Effector CD4-positive, alpha-beta T cell (primary cell): ENCODE measurements around the gene LINC01488.

ENCODE experiments used
- DNase-seq: peaks from one replicate; pipeline ENCODE4 v3.0.0-alpha.2; 2020

LINC01488 gene

DNA sequence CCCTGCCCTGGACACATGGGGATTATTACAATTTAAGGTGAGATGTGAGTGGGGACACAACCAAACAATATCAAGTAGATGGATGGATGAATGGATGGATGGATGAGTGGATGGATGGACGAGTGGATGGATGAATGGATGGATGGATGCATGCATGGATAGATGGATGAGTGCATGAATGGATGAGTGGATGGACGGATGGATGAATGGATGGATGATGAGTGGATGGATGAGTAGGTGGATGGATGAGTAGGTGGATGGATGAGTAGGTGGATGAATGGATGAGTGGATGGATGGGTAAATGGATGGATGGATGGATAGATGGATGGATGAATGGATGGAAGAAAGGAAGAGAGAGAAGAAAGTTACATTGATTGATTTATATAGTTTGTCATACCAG is 859 bp downstream of the LINC01488 start:
- DNase-seq = no peak

DNA sequence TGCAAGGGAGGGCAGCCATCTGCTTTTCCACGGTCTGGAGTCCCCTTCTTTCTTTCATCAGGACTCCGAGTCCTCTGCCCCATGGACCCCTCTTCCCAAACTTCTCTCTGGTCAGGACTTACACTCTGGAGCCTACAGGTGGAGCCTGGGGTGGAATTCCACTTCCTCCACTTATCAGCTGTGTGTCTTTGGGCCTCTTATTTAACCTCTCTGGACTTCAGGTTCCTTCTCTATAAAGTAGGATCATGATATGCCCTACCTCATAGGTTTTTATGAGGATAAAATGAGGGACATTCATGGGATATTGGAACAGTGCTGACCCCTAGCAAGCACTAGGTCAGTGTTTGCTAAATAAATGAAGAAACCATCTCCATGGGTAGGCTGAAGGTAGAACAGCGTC is 1.7 kb downstream of the LINC01488 start:
- no peak for DNase-seq

DNA sequence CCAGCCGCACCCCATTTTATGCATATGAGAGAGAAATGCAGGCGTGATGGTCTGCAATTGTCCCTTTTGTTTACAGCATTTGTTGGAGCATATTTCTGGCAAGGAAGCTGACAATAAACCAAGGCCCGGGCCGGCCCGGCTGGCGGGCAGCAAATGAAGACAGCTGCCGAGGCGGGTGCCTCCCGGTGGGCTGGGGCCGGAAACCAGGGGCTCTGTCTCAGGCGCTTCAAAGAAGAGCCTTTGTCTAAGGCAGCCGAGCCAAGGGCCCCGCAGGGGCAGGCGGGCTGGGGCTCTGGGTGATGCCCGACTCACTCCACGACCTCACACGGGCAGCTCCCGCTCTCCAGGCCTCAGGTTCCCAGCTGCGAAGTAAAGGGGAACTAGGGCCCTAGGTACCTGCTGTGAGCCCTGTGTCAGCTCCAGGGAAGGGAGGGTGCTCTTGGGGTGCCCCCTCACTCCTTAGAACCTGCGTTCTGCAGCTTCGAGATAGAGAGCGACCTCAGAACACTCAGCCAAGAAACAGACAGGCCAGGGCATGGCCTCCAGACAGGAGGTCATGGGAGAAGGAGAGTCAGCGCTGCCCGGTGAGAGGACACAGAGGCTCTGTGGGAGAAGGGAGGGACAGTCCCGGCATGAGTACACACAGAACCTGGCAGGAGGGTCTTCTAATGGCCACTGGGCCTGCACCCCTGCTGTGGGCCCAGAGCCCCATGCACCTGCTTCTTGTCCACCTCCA is 2.4 kb downstream of the LINC01488 start:
- no peak for DNase-seq

DNA sequence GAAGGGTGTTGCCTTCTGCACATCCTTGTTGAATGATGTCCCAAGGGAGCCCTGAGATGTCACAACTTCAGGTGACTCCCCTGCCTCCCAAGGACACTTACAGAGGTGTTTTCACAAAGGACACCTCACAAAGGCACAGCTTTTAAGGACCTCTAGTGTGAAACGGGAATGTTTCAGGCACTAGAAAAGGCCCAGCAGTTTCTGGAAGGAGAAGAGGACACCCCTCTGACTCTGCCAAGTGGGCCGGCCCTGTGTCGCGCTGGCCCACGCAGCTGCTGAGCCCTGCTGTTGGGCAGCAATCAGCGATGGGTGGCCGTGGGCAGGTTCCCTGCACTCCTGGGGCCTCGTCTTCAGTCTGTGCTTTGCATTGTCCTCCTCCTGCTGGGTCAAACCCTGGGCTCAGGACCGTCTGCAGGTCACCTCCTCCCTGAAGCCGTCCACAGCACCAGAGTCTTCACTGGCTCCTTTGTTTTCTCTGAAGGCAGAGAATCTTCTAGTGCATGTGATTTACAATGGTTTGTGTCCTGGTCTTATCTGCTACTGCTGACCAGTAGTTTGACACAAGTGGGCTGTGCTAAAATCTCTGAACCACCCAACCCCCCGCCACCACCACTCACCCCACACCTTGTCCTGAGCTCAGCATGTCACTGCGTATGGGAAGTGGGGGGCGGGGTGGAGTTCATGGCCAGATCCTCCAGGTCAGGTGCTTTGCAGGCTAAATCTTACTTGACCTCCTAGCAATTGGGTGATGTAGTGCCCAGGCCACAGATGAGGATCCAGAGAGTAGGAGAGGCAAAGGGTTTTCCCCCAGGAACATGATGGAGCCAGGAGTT is 3.2 kb downstream of the LINC01488 start:
- no peak for DNase-seq

GRCh38 chr11:69485337-69486041 is 4.0 kb downstream of the LINC01488 start:
- no peak for DNase-seq

DNA sequence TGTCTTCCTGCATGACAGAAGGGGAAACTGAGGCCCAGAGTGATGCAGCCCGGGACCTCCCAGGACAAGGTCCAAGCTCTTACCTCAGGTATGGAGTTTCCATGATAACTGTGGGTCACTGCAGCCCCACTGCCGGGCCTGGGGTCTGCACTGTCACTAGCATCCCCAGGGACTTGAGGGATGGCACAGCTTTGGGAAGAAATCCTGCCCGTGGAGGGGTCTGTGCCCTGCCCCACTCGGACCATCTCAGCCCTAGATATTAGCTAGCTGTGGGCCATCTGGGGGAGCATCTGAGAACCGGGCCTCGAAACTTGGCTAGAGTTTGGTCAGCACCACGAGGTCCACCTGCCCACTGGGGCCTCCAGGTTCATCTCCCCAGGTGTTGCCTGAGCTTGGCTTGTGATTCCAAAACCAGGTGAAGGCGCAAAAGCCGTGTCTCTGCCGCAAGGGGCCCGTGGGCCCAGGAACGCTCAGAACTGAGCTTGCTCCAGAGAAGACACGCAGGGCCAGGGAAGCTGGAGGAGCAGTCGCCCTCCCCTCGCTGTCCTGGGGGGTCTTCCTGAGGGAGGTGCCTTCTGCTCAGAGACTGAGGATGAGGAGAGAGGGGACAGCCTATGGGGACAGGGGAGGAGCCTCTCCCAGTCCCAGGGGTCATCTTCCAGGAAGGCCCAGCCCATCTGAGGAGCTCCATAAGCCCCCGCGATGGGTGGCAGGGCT is 4.8 kb downstream of the LINC01488 start:
- no peak for DNase-seq

DNA sequence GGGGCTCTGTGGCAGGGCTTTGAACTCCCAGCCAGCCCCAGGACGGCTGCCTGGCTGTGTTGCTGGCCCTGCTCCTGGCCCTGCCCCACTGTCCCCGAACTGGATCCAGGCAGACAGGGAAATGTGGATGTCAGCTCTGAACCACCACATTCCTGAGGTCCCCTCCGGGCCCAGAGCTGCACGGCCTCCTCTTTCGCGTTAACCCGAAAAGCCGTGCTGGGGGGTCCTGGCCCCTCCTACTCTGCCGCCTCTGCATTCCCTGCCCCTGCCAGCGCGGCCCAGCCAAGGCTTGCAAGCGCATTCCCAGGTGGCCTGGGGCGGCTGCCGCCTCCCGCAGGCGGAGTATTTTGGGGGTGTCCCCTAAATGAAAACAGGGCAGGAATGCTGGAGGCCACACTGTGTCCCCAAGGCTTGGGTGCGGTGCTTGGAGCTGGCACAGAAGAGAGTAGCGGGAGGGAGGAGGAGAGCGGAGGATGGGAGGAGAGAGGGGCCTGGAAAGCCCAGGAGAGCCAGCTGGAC is 5.4 kb downstream of the LINC01488 start:
- no peak for DNase-seq

GRCh38 chr11:69487391-69487790 is 5.9 kb downstream of the LINC01488 start:
- no peak for DNase-seq

- no peak for DNase-seq
Observed at GRCh38 chr11:69487849-69488542, 6.5 kb downstream of the LINC01488 start.

DNA sequence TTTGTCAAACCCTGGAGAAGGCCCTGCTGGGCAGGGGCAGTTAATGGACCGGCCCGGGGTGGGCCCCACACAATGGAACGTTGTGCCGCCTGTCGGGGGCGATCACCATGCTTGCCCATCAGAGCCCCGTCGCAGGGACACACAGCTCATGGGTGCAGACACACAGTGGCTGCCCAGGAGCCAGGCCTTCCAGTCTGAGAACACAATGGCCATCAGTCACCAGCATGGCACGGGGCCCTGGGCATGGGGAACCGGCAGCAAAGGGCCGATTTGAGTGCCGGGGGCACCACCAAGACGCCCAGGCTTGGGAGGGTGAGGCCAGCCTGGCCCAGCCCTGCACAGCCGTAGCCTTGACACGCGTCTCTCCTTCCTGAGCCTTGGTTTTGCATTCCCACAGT is 7.1 kb downstream of the LINC01488 start:
- DNase-seq = no peak

- no peak for DNase-seq
Observed at GRCh38 chr11:69489031-69489745, 7.7 kb downstream of the LINC01488 start.

DNA sequence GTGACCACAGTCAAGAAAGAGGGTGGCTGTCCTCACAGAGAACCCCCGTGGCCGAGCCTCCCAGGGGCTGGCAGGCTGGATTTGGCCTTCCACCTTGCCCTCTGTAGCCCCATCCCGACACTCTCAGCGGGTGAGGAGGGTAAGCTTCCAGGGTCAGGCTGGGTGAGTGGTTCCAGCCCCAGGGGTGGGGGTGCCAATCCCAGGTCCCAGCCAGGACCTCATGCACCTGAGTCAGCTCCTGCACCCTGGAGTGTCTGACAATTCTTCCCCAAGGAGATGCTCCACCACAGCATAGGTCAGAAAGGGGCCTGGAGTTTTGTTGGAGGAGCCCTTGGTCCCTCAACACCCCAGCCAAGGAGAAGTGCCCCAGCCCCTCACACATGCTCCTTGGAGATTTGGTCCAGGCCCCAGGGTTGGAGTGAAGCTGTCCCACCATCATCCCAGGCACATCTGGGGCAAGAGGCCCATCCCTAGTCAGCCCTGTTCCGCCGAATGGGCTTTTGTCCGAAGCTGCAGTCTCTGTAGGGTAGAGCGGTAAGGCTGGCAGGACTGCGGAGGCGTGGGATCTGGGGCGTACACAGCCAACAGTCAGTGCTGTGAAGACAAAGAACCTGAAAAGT is 8.4 kb downstream of the LINC01488 start:
- no peak for DNase-seq

DNA sequence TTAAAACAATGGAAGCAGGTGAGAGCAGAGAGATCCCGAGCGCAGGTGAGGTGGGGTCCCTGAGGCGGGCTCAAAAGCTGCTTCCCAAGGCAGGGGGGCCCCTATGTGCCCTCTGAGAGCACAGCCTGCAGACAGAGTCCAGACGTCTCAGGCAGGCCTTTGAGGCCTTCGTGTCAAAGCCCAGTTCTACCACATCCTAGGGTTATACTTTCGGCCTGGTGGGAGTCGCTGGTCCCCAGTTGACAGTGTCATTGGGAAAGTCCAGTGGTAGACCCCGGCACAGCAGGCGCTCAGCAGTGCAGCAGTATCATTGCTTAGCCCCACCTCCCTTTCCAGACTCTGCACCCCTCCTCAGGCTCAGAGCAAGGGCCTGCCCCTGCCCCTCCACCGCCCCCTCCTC is 9.1 kb downstream of the LINC01488 start:
- no peak for DNase-seq

DNA sequence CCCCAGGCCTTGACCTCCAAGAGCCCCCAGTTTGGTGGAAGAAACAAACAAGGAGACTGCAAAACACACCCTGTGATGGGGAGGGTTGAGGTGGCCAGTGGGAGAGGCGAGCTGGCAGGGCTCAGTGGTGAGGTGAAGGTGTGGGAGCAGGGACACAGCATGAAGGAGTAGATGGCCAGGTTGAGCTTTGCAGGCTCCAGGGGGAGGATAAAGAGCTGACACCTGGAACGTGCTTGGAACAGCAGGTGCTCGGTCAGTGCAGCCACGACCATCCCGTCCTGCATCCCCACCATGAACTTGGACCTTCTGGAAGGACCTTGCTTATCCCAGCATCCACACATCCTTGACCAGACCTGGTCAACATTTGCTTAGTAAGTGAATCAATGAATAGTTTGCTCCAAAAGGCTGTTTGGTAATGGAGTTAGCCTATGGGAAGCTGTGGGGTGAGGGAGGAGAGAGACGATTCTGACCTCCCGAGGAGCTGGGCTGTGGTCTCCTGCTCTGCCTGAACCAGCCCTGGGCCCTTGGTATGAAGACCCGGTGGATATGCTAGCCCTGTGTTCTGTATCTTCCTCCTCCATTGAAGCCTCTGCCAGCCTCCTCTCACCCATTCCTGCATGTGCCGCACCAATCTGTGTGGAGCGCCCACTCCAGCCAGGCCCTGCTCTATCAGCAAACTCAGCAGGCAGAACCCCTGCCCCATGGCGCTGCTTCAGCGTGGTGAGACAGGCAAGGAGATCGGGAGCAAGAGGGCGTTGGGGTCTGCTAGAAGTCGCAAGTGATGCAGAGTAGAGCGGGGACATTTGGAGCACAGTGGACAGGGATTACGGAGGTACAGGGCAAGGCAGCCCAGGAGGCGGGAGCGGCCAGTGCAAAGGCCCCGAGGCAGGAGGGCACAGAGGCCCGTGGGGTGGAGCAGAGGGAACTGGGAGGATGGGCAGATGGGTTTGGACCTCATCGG is 9.9 kb downstream of the LINC01488 start:
- no peak for DNase-seq

DNA sequence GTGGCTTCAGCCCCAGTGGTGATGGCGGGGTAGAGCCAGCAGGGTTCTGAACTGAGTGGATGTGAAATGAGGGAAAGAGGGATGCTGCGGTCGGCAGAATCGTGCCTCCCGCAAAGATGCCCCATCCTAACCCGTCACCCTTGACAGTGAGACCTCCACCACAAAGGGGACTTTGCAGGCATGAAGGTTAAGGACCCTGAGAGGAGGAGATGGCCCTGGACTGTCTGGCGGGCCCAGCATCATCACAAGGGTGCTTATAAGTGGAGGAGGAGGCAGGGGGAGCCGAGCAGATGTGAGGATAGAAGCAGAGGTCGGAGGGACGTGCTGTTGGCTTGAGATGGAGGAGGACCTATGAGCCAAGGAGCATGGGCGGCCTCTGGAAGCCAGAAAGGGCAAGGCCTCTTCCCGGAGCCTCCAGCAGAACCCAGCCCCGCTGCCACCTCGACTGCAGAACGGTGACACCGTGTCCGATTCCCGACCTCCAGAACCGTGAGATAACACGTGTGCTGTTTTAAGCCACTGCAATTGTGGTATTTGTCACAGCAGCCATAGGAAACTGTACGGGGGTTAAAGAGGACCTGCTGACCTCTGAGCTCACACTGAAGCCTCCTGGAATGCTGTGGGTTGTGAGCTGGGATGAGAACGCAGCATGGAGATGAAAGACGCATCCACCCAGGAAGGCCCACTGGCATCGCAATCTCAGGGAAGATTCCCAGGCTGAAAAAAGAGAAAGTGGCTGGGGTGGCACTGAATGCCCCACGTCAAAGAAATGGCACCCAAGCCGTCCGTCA is 10.9 kb downstream of the LINC01488 start:
- DNase-seq = no peak

DNA sequence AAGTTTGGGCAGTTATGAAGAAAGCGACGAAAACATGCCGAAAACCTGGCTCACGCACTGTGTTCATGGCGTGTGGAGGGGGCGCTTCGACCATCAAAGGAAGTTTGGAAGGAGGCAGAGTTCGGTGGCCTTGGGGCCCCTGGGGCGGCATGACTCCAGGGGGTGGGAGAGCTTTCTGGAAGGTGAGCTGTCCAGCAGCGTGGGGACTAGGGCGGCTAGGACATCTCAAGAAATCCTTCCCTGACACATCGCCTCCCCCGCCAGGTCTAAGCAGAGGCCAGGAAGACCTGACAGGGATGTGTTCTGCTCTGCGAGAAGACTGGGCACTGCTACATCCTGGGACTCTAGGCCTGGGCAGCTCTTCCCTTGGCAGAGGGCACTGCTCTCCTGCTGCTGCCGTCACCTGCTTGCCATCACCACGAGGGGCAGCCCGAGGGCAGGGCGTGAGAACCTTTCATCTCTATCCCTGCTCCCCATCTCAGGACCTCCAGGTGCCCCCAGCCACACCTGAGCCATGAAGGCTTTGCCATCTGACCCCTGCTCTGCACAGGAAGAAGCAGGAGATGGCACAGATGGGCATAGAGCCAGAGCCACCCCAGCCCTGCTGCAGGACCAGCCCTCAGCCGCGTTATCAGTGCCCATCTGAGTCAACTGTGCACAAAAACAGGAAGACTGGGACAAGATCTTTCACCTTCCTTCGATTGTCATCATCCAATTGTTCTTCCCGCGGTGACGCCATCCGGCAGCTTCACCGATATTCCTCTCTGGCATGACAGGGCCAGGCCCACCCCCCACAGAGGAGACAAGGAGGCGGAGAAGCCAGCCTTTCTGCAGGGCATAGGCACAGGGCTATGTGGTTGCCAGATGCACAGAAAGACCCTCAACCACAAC is 12.7 kb downstream of the LINC01488 start:
- no peak for DNase-seq

DNA sequence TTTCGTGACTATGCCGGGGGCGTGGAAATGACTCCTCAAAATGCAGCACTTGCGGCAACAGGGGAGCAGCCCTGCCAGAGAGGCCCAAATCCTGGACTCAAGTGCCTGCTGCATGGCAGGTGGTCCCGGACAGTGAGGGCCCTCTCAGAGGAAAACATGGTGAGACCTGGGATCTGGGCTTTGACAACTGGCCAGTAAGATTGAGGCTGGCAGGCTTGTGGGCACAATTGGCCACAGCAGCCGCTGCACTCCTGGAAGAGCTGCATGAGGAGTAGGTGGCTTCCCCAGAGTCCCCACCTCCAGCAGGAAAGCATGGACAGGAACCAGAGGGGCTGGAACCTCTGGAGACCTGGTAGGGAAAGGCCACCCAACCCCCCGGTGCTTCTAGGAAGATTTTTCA is 13.4 kb downstream of the LINC01488 start:
- no peak for DNase-seq
